PFSK-1 (cell line): ENCODE results near the gene PCSK2.

Experiments used
- POLR2AphosphoS5 ChIP-seq: IDR thresholded peaks from 2 replicates; pipeline ENCODE4 v1.6.1; 2012; ENCODE audit warnings: low read depth, mild to moderate bottlenecking, control low read depth, low read length, moderate library complexity
- SIN3A ChIP-seq: IDR thresholded peaks from 2 replicates; pipeline ENCODE4 v1.6.1; 2012; ENCODE audit warnings: mild to moderate bottlenecking, low read length, moderate library complexity, borderline replicate concordance; ENCODE audit not compliant: insufficient read depth
- TAF1 ChIP-seq: IDR thresholded peaks from 2 replicates; pipeline ENCODE4 v1.6.1; 2012; ENCODE audit warnings: low read length, control low read depth, borderline replicate concordance; ENCODE audit not compliant: insufficient read depth
- TF ChIP-seq, protein P1 (sequence below), 2 experiments: IDR thresholded peaks; 2 replicates each; pipeline versions ENCODE4 v1.6.1 to v1.8.0; 2011 to 2012; ENCODE audit warnings: low read depth in 2 of 2, low read length in 2 of 2, control low read depth in 1 of 2, inconsistent platforms in 1 of 2, mild to moderate bottlenecking in 1 of 2, moderate library complexity in 1 of 2; ENCODE audit not compliant: insufficient read depth in 1 of 2

DNA sequence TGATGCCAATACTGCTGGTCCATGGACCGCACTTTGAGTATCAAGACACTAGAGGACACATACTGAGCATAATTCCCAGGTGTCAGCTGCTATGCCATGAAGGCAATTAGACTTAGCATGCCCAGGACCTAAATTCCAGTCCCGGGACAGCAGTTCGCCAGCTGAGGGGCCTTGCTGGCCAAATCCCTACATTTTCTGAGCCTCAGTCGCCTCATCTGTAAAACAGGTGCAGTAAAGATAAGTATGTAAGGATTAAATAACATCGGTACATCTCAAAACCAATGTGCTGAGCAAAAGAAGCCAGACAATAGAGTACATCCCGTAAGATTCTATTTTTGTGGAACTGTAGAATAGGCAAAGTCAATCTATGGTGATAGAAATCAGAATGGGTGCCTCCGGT lies 303.3 kb downstream of the PCSK2 start:
- TF ChIP-seq, protein P1, sequence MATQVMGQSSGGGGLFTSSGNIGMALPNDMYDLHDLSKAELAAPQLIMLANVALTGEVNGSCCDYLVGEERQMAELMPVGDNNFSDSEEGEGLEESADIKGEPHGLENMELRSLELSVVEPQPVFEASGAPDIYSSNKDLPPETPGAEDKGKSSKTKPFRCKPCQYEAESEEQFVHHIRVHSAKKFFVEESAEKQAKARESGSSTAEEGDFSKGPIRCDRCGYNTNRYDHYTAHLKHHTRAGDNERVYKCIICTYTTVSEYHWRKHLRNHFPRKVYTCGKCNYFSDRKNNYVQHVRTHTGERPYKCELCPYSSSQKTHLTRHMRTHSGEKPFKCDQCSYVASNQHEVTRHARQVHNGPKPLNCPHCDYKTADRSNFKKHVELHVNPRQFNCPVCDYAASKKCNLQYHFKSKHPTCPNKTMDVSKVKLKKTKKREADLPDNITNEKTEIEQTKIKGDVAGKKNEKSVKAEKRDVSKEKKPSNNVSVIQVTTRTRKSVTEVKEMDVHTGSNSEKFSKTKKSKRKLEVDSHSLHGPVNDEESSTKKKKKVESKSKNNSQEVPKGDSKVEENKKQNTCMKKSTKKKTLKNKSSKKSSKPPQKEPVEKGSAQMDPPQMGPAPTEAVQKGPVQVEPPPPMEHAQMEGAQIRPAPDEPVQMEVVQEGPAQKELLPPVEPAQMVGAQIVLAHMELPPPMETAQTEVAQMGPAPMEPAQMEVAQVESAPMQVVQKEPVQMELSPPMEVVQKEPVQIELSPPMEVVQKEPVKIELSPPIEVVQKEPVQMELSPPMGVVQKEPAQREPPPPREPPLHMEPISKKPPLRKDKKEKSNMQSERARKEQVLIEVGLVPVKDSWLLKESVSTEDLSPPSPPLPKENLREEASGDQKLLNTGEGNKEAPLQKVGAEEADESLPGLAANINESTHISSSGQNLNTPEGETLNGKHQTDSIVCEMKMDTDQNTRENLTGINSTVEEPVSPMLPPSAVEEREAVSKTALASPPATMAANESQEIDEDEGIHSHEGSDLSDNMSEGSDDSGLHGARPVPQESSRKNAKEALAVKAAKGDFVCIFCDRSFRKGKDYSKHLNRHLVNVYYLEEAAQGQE (IDR thresholded peaks at IDR 0.05; ENCODE audit: insufficient read depth in 1 of 2, low read depth in 2 of 2, low read length in 2 of 2), result no peak
- TF ChIP-seq SIN3A (no peak), POLR2AphosphoS5 (no peak), TAF1 (no peak)
